GM21619 (cell line): ENCODE data around the gene AQP6.

Source experiments
- ATAC-seq: cut with Tn5 transposase; IDR thresholded peaks from one replicate; pipeline ENCODE4 v1.9.1; 2021; ENCODE audit not compliant: unreplicated experiment

Gene AQP6, protein sequence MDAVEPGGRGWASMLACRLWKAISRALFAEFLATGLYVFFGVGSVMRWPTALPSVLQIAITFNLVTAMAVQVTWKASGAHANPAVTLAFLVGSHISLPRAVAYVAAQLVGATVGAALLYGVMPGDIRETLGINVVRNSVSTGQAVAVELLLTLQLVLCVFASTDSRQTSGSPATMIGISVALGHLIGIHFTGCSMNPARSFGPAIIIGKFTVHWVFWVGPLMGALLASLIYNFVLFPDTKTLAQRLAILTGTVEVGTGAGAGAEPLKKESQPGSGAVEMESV

DNA sequence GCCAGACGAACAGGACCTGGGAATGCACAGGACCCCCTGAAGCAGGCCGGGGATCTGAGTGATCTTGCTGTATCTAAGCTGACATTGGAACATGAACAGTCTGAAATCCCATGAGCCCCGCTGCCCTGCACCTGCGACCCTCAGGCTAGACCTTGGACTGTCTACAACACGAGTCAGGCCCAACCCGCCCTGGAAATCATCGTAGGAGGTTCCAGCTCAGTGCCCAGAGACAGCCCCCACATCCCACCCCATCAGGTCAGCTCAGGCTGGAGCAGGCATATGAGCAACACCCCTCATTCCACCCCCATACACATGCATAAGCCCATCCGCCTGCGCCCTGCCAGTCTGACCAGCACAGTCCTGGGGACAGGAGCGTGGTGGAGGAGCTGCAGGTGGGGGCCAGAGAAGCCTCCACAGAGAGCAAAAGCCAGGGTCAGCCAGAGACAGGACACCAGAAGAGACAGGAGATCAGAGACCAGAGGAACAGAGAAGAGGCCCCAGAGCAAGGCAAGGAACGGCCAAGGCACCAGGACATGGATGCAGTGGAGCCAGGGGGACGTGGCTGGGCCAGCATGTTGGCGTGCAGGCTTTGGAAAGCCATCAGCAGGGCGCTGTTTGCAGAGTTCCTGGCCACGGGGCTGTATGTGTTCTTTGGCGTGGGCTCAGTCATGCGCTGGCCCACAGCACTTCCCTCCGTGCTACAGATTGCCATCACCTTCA, at the start of gene AQP6:
Gene AQP6 (plus strand): TSS at position 307 of the 720 bp plus-strand sequence. CDS start 227 bp downstream, at position 534.
- no peak for ATAC-seq

DNA sequence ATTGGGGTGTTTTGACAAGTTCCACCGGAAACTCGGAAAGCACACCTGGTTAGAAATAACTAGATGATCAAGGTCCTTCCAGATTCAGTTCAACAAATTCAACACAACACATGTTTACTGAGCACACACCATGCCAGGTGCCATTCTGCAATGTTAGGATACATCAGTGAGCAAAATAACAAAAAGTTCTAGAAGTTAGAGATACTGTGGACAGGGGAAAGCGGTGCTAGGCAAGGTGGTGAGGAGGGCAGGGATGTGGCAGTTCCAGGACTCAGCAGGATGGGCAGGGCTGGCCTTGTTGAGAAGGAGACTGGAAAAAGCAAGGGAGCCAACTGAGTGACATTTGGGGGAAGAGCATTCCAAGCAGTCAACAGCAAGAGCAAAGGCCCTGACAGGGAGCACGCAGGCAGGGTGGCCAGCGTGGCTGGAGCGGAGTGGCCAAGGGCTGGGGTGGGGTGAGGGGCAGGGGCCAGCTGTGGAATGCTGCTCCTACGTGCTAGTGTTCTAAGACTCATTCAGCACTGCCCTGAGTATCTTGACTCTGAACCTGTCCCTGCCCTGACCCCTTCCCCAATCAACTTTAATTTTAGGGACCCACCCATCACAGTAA, 49.6 kb upstream of the AQP6 start:
- ATAC-seq, result no peak

DNA sequence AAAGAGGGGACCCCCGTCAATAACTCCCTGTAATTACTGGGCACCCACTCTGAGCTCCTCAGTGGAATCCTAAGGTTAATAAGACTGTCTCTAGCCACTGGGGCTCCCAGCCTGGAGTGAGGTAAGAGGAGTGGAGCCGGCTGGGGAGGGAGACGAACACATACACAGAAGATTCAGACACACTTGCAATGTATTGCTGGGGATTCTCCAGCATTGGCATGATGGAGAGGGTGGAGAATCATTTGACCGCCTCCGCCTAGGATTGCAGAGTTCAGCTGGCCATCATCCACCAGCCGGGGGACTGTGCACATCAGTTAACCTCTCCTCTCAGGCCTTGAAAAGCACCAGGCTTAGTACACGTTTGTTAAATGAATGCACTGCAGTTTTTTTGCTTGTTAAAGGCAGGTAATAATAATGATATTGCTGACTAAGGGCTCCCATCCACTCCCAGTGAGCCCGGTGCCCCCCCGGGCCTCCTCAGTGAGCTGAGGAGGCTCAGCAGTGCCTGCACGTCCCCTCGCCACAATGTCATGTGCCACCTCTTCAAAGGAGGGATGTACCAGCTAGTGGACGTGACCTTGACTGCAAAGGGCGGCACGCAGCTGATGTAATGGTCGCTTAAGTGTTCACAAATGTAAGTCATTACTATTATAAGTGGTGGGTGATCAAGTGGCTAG, 48.7 kb upstream of the AQP6 start:
- ATAC-seq, result no peak

DNA sequence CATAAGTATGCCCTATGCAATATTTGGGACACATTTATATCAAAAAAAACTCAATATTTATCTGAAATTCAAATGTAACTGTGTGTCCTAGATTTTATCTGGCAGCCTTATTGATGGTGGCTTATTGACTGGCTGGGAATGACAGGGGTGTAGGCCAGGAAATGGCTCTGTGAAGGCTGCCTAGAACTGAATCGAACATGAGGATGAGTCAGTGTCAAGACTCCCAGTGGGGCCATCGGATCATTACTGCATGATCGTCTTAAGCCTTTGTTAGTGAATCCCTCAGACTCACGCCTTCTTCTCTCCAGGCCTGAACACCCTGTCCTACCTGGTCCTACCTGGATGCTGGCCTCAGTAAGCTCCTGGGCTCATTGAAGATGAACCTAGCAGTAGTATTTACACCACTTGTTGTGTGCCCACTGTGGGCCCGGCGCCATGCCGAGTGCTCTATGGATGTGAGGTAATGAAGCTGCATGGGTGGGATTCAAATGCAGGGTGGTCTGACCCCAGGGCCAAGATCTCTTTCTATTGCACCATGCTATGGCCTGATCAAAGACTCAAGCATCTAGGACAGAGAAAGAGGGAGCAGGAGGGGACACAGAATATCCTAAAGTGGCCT, 48.0 kb upstream of the AQP6 start:
- no peak for ATAC-seq

DNA sequence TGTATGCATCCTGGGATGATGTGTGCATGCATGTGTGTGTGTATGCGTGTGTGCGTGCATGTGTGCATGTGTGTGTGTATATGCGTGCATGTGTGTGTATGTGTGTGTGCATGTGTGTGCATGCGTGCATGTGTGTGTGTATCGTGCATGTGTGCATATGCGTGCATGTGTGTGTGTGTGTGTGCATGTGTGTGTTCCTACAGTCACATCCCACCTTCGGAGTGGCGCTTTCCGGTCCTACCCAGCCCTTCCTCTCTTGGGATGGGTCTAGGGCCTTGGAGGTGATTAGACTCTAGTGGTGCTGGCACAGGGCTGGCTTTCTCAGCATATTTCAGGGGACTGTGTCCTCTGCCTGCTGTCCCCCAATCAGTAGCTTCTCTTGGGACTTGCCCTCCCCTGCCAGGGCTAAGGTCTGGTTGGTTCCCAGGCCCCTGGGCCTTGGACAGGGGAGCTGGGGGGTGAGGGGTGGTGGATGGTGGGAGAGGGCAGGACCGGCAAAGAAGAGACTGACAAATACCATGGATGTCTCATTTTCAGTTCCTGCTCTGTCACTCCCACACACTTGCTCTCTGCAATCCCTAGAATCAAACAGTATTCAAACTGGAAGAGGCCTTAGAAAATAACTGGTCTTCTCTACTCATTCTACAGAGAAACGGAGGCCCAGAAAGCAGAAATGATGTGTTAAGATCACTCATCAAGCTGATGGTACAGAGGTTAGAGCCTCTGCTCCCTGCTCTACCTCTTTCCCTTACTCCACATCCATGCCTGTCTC, 47.1 kb upstream of the AQP6 start:
- no peak for ATAC-seq

DNA sequence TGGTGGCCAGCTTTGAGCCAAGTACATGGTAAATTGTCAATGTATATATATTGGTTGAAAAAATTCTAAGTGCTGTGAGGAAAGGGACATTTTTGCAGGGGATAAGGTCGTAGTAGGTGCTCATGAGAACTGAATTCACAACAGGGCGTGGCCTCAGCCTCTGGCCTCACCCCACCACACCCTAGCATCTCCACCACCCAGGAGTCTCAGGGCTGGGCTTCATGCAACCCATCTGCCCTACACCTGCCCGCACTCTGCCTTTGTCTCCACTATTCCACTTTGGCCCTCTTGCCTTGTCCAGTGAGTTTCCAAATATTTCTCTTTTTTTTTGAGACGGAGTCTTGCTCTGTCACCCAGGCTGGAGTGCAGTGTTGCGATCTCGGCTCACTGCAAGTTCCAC, 44.3 kb upstream of the AQP6 start:
- ATAC-seq, result no peak

DNA sequence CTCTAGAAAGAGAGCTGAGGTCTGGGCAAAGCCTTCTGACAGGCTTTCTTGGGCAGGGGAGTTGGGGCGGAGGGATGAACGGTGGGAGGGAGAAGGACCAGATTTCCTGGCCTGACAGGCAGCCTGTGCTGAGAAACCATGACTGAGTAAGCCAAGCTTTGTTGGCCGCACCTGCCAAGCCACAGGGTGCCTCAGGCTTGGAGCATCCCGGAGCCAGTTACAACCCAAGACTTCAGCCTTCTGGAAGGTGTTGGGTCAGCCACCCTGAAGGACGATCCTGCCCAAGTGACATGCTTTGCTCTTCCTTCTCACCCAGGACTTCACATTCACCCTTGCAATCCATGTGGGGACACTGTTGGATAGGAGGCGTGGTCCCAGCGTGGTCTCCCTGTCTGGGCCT, 43.2 kb upstream of the AQP6 start:
- ATAC-seq, result no peak

DNA sequence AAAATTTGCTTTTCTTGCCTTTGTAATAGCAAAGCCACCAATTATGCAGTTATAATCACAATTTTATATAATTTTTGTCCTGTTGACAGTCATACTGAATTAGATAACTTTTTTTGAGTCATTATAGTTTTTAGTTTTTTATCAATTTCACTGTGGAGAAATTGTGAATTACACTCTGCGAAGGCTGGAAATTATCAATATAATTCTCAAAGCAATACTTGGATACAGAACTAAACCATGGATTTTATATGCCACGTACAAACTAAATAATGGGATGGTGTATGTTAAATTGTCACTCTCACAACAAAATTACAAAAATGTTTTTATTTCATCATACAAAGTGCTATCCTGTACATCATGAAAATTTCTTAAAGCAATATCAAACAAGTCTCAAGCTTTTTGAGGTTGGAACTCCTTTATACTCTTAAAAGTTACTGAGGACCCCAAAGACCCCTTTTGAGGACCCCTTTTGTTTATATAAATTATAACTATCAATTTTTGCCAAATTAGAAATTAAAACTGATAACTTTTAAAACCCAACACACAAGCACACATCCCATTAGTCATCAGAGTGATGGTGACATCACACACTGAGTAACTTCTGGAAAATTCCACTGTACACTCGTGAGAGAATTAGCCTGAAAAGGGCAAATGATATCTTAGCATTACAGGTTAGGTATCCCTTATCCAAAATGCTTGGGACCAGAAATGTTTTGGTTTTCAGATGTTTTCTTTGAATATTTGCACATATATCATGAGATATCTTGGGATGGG, 42.0 kb upstream of the AQP6 start:
- no peak for ATAC-seq

DNA sequence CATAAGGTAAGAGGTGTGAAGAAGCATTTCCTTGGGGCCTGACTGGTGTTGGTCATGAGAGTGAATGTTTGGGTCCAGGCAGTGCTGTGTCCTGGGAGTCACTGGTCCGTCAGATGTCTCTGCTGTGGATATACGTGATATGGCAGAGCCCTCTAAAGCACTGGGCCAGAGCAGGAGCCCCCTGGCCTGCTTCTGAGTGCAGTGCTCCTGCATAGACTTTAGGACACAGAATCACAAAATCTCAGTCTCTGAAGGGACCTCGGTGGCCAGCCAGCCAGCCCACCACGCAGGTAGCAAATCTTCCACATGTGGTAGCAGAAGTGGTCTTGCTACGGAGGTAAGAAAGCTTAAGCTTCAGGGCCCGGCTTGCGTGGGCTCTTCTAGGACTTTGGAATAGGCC, 40.7 kb upstream of the AQP6 start:
- ATAC-seq, result no peak

DNA sequence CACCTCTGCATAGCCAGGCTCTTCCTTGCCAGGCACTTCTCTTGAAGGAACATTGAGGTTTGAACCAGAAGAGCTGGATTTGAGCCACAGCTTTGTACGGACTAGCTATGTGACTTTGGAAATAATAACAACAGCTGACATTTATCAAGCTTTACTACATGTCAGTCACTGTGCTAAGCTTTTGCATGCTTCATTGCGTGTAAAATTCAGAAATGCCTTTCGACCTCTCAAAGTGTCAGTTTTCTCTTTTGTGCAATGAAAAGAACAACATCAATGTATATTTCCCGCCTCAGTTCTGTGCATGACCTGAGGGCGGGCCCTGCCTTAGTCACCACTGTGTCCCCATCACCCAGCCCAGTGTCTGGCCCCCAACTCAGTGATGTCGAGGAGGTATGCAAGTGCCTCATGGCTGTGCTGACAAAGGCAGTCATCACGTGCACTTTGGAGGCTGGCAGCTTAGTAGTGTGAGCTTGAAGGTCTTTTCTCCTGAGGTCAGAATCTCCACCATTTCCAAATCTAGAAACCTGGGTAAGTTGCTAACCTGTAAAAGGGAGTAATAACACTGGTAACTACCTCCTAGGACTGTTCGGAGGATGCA, 40.1 kb upstream of the AQP6 start:
- ATAC-seq, result no peak

DNA sequence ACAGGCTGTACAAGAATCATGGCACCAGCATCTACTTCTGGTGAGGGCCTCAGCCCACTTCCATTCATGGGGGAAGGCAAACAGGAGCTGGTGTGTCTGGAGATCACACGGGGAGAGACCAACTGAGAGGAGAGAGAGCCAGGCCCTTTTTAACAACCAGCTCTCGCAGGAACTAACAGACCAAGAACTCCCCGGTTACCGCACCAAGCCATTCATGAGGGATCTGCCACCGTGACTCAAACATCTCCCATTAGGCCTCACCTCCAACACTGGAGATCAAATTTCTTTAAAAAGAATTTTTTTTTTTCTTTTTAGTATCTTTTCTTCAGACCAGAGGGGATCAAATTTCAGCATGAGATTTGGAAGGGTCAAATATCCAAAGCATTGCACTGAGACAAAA, 39.0 kb upstream of the AQP6 start:
- no peak for ATAC-seq

DNA sequence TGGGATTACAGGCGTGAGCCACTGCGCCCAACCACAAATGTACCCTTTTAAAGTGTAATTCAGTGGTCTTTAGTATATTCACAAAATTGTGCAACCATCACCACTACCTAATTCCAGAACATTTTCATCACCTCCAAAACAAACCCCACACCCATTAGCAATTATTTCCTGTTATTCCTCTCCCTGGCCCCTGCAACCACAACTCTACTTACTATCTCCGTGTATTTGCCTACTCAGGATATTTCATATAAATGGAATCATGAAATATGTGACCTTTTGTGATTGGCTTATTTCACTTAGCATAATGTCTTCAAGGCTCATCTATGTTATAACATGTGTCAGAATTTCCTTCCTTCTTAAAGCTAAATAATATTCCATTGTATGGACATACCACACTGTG, 38.2 kb upstream of the AQP6 start:
- no peak for ATAC-seq

DNA sequence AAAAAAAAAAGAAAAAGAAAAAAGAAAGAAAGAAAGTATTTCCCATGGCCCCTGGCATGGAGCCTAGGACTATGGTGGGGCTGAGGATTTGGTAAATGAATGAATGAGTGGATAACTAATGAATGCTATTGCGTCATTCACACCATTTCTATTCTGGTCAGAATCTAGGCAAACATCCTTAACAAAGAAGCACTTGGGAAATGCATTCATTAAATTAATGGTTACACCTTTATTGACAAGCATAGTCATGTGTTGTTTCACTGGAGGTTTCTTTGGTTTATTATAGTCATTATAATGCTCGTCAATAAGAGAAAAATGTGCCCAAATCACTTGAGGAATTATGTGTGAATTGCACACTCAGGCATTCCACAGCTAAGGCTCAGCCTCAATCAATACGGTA, 35.8 kb upstream of the AQP6 start:
- no peak for ATAC-seq

DNA sequence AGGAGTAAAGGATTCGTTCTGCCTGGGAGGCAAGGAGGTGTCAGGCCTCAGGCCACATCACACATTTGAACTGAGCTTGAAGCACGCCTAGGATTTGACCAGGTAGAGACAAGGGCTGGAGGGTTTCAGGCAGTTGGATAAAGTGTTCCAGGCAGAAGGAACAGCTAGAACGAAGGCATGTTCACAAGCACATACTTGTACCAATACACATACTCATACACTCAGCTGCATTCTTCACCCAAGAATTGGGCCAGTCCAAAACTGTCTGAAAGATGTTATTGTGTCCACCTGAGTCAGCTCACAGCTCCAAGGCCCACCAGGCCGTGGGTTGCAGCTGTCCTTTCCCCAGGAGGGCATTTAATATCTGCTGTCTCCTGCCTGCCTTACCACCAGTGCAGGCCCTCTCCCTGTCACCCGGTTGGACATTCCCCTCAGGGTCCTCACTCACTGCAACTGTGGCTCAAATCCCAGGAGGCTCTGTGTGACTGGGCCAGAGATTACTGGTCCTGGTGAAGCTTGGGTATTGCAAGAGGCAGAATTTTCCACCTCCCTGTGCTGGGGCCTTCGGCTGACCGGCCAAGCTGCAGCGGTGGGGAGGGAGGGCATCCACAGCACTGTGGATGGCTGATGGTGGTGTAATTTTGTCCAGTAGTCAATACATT, 35.0 kb upstream of the AQP6 start:
- ATAC-seq, result no peak

DNA sequence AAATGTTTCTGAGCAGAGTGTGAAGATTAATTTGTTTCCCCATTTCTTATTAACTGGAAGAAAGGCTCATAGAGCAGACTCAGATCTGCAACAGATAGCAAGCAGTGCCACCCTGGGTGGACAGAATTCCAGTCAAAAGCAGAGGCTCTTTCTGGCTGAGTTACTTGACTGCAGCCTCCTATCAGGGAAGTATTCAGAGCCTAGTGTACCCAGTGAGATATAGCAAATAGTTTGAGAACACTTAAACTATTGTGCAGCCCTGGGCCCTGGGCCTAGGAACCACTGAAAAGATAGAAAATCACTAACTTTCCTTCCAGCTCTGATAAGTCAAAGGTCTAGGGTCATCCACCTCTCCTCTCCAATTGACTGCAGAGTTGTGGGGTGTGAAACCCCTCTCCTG, 33.4 kb upstream of the AQP6 start:
- no peak for ATAC-seq

DNA sequence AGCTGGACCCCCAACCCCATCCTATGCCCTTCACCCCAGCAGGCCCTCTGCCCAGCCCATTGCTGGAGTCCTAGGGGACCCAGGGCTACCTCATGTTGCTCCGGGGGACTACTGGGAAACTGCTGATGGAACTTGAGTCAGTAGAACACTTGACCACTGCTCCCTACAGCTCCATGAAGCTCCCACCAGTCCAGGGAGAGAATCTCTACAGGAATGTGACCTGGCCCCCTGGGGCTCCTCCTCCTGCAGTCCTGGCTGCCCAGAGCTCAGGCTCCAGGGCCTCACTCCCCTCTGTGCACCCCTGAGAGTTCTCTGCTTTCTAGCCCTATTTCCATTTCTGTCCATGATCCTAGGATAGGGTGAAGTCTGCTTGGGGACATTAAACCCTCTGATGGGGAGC, 33.0 kb upstream of the AQP6 start:
- no peak for ATAC-seq

DNA sequence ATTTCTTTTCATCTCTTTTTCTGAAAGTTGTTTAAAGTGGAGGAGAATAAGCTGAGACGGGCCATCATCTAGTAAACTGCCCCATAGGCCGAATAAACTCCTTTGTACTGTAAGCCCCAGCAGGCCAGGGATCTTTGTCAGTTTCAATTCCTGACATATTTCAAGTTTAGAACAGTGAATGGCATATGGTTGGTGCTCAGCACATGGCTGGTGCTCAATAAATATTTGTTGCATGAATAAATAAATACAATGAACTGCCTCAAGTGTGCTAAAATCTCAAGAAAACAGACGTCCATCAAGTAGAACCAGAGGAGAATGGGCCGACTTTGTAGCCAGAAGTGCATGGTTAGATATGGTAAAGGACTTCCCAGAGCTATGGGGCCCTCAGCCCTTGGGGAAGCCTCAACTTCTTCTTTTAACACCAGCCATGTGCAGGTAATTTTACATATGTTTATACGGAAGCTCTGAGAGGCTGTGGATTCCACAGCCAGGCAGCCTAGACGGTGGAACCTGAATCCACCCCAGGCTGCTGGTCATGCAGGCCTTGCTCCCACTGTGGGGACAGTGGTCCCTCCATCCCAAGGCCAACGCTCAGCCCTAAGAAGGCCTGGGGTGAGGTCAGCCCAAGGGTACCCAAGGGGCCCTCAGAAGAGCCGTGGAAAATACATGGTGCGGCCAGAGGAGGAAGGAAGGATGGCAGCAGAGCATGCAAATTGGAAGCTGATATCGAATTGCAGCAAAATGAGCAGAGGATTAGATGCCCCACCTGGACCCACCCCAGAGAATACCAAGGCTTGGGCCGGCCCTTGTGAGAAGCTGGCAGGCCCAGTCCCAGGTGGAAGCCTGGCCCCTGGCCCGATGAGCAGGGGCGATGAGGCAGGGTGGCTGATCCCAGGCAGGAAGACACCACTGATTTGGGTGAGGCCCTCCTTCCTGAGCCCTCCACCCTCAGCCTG, 30.9 kb upstream of the AQP6 start:
- no peak for ATAC-seq

DNA sequence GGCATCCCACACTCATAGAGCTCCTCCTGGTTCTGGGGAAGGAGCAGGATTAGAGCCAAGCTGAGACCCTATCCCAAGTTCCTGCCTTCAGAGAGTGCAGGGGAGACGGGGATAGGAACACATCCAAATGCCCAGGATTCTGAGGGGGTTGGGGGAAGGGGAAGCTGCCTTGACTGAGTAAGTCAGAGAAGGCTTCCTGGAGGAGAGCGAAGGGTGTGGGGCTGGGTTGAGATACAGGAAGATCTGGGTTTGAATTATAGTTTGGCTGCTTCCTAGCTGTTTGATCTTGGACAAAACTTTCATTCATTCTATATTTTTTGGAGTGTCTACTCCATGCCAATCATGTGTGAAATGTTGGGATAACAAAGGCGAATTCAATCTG, 30.2 kb upstream of the AQP6 start:
- no peak for ATAC-seq
